Activated T-cell treated with anti-CD3 and anti-CD28 coated beads, Interleukin-2, amount 50 U/mL, for 72 hours (primary cell): Measurements from ENCODE around the gene CHRM1. TPM values are rescaled to one million over a fixed set of nuclear protein-coding genes. Genes with fewer than 3 reads are reported as not detected.
"Not testable (repeated sequence)": the region's sequence is repeated elsewhere in the genome, so short reads cannot be mapped to it uniquely, and the experiment has no call there.

ENCODE experiments used
- ATAC-seq, 2 donors: fragments of 150-1000 bp; cut with Tn5 transposase; replicated peaks in 1 of 2; 2 replicates each; pipeline ENCODE4 v1.10.0; 2021; ENCODE audit warnings: moderate library complexity in 2 of 2, mild to moderate bottlenecking in 1 of 2
- DNase-seq, 2 donors: peaks; one replicate each; pipeline ENCODE4 v3.0.0; 2021 to 2022; ENCODE audit warnings: mixed read lengths in 1 of 2
- H3K27ac Mint-ChIP-seq: one replicate; pipeline ENCODE4 v1.8.0; 2022; ENCODE audit warnings: mild to moderate bottlenecking, moderate library complexity, mixed read lengths
- H3K27me3 Mint-ChIP-seq: one replicate; pipeline ENCODE4 v1.8.0; 2022; ENCODE audit warnings: low read depth, mixed read lengths
- H3K36me3 Mint-ChIP-seq, 2 donors: one replicate each; pipeline ENCODE4 v1.8.0; 2022; ENCODE audit warnings: mixed read lengths in 2 of 2, mild to moderate bottlenecking in 1 of 2; ENCODE audit not compliant: insufficient read depth in 2 of 2
- H3K4me1 Mint-ChIP-seq: one replicate; pipeline ENCODE4 v1.8.0; 2022; ENCODE audit warnings: low read depth, mixed read lengths
- H3K4me3 Mint-ChIP-seq, 2 donors: one replicate each; pipeline ENCODE4 v1.8.0; 2022; ENCODE audit warnings: mild to moderate bottlenecking in 2 of 2, mixed read lengths in 2 of 2, moderate library complexity in 2 of 2
- H3K9me3 Mint-ChIP-seq, 2 donors: one replicate each; pipeline ENCODE4 v1.8.0; 2022; ENCODE audit warnings: mixed read lengths in 2 of 2
- total RNA-seq, 2 donors: library from RNA; stranded (reverse); gene quantifications; one replicate each; pipeline ENCODE4 v1.2.3, GENCODE V29; 2022

Gene CHRM1
- total RNA-seq, 2 donors from 2014 or later, result not detected

- Mint-ChIP-seq H3K4me3 (no peak overlapping the region), H3K27ac (no peak overlapping the region), H3K4me1 (peaks cover 31% of the 10 kb centered on the region), H3K9me3 (no peaks in the 10 kb centered on the region), H3K27me3 (no peaks in the 10 kb centered on the region), H3K36me3 (peaks cover 0 to 2% of the 10 kb centered on the region in 2 donors)
- DNase-seq (no peak), ATAC-seq (no peak)
Measured at GRCh38 chr11:62865635-62866034, 55.5 kb downstream of the CHRM1 start.

- H3K4me1 Mint-ChIP-seq, result peaks cover 46% of the 10 kb centered on the region
- H3K36me3 Mint-ChIP-seq, result peaks cover 0 to 2% of the 10 kb centered on the region in 2 donors
- no peaks in the 10 kb centered on the region for H3K27me3 Mint-ChIP-seq
- DNase-seq (no peak), ATAC-seq (no peak)
- no peak overlapping the region for H3K4me3 Mint-ChIP-seq
- no peaks in the 10 kb centered on the region for H3K9me3 Mint-ChIP-seq
- H3K27ac Mint-ChIP-seq, result no peak overlapping the region
Measured at GRCh38 chr11:62863687-62864335, 57.4 kb downstream of the CHRM1 start.

GRCh38 chr11:62861564-62862192 lies 59.5 kb downstream of the CHRM1 start:
- H3K9me3 Mint-ChIP-seq, DNase-seq, H3K27me3 Mint-ChIP-seq, H3K36me3 Mint-ChIP-seq, H3K27ac Mint-ChIP-seq: not testable (repeated sequence)
- H3K4me1 Mint-ChIP-seq, result peaks cover 65% of the 10 kb centered on the region
- H3K4me3 Mint-ChIP-seq, result peak overlapping the region in 1 of 2 donors; percentile 17
- ATAC-seq, result peak in 1 of 2 donors; percentile 5

GRCh38 chr11:62860835-62861563 lies 60.2 kb downstream of the CHRM1 start:
- Mint-ChIP-seq H3K27ac (no peak overlapping the region), H3K27me3 (no peaks in the 10 kb centered on the region), H3K4me1 (peaks cover 70% of the 10 kb centered on the region), H3K36me3 (peaks cover 0 to 7% of the 10 kb centered on the region in 2 donors), H3K9me3 (no peaks in the 10 kb centered on the region), H3K4me3 (peak overlapping the region; percentile 15 to 49)
- DNase-seq (peak in 1 of 2 donors; percentile 29), ATAC-seq (peak; percentile 58 to 66)

GRCh38 chr11:62859281-62859703 lies 61.9 kb downstream of the CHRM1 start:
- Mint-ChIP-seq H3K4me3 (peak overlapping the region in 1 of 2 donors; percentile 21), H3K36me3 (peaks cover 13 to 18% of the 10 kb centered on the region in 2 donors), H3K4me1 (peaks cover 71% of the 10 kb centered on the region)
- not testable (repeated sequence) for ATAC-seq, DNase-seq, H3K9me3 Mint-ChIP-seq, H3K27me3 Mint-ChIP-seq, H3K27ac Mint-ChIP-seq

Other genes starting within 250 kb of the CHRM1 start
- gene UQCC3, start 249.7 kb downstream of the CHRM1 start, total RNA-seq, result 1 to 10 TPM; 5.6 to 7.1 TPM
- 10 to 100 TPM in 1 of 2 donors, 1 to 10 TPM in 1; 9.9 to 13.0 TPM for gene LBHD1, start 249.1 kb downstream of the CHRM1 start, total RNA-seq
- gene UBXN1, start 242.3 kb downstream of the CHRM1 start, total RNA-seq, result 100 to 1,000 TPM; 154 to 163 TPM
- gene LRRN4CL, start 231.8 kb downstream of the CHRM1 start, total RNA-seq, result under 1 TPM; 0.12 to 0.38 TPM
- 10 to 100 TPM; 38.4 to 40.7 TPM for gene BSCL2, start 213.9 kb downstream of the CHRM1 start, total RNA-seq
- not detected for gene GNG3, start 213.7 kb downstream of the CHRM1 start, total RNA-seq
- gene HNRNPUL2, start 193.9 kb downstream of the CHRM1 start, total RNA-seq, result 10 to 100 TPM; 56.7 to 66.8 TPM
- 10 to 100 TPM; 67.3 to 68.9 TPM for gene TTC9C, start 192.9 kb downstream of the CHRM1 start, total RNA-seq
- 10 to 100 TPM; 12.2 to 12.4 TPM for gene ZBTB3, start 167.2 kb downstream of the CHRM1 start, total RNA-seq
- gene POLR2G, start 159.8 kb downstream of the CHRM1 start, total RNA-seq, result 100 to 1,000 TPM; 105 to 107 TPM
- gene TAF6L, start 150.0 kb downstream of the CHRM1 start, total RNA-seq, result 10 to 100 TPM; 13.6 to 15.5 TPM
- 10 to 100 TPM; 18.8 to 23.1 TPM for gene TMEM179B, start 134.0 kb downstream of the CHRM1 start, total RNA-seq
- 10 to 100 TPM in 1 of 2 donors, 1 to 10 TPM in 1; 8.4 to 10.8 TPM for gene TMEM223, start 129.4 kb downstream of the CHRM1 start, total RNA-seq
- gene NXF1, start 115.9 kb downstream of the CHRM1 start, total RNA-seq, result 100 to 1,000 TPM; 117 to 131 TPM
- gene STX5, start 89.3 kb downstream of the CHRM1 start, total RNA-seq, result 10 to 100 TPM; 53.9 to 70.1 TPM
- gene TEX54, start 88.5 kb downstream of the CHRM1 start, total RNA-seq, result 1 to 10 TPM in 1 of 2 donors, under 1 TPM in 1; 0.77 to 1.5 TPM
- 100 to 1,000 TPM; 101 to 104 TPM for gene WDR74, start 81.8 kb downstream of the CHRM1 start, total RNA-seq
- 100 to 1,000 TPM; 730 to 898 TPM for gene SLC3A2, start 40.5 kb downstream of the CHRM1 start, total RNA-seq
- not detected for gene SLC22A6, start 63.6 kb upstream of the CHRM1 start, total RNA-seq
- gene SLC22A8, start 94.5 kb upstream of the CHRM1 start, total RNA-seq, result not detected
- not detected for gene SLC22A24, start 222.9 kb upstream of the CHRM1 start, total RNA-seq